Measurements from ENCODE around the gene ARIH1. TPM values are rescaled to one million over a fixed set of nuclear protein-coding genes. Genes with fewer than 3 reads are reported as not detected.
A peak's percentile ranks its signal among the peaks of the same experiment; 100 is the strongest.
"Not testable (repeated sequence)": the region's sequence is repeated elsewhere in the genome, so short reads cannot be mapped to it uniquely, and the experiment has no call there.

Gene ARIH1
- total RNA-seq, 1 experiment from 2014 or later = 192 TPM

DNA sequence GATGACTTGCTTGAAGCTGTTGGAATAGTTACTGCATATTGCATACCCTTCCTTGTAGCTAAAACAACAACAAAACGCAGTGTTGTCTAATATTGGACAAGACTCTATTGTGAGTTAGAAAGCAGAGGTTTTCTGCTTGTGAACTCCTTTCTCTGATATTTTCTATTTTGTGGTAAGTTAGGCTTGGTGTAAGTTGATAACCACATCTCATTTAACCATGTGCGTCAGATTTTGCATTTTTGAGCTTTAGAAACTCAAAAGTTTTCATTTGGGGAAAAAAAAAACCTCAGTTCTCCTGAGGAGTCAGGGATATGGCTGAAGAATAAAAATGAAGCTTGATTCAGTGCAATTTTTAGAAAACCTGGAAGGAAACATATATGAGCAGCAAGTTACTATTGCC lies 1.5 kb downstream of the ARIH1 start:
- peak overlapping the region; percentile 84 for H3K4me3 ChIP-seq (ENCODE audit: low read depth in 2 of 2, low read length in 2 of 2)
- TF ChIP-seq, protein P1, sequence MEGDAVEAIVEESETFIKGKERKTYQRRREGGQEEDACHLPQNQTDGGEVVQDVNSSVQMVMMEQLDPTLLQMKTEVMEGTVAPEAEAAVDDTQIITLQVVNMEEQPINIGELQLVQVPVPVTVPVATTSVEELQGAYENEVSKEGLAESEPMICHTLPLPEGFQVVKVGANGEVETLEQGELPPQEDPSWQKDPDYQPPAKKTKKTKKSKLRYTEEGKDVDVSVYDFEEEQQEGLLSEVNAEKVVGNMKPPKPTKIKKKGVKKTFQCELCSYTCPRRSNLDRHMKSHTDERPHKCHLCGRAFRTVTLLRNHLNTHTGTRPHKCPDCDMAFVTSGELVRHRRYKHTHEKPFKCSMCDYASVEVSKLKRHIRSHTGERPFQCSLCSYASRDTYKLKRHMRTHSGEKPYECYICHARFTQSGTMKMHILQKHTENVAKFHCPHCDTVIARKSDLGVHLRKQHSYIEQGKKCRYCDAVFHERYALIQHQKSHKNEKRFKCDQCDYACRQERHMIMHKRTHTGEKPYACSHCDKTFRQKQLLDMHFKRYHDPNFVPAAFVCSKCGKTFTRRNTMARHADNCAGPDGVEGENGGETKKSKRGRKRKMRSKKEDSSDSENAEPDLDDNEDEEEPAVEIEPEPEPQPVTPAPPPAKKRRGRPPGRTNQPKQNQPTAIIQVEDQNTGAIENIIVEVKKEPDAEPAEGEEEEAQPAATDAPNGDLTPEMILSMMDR (IDR thresholded peaks at IDR 0.05) = no peak
- TF ChIP-seq POLR2AphosphoS5 (IDR thresholded peaks at IDR 0.05; ENCODE audit: low read depth, low read length) = no peak
- TF ChIP-seq SIN3A (IDR thresholded peaks at IDR 0.05; ENCODE audit: borderline replicate concordance, insufficient read depth, low read depth, low read length) = no peak
- no peak for TF ChIP-seq TCF7L2 (IDR thresholded peaks at IDR 0.05; ENCODE audit: low read depth, low read length)
- TF ChIP-seq, protein P2, sequence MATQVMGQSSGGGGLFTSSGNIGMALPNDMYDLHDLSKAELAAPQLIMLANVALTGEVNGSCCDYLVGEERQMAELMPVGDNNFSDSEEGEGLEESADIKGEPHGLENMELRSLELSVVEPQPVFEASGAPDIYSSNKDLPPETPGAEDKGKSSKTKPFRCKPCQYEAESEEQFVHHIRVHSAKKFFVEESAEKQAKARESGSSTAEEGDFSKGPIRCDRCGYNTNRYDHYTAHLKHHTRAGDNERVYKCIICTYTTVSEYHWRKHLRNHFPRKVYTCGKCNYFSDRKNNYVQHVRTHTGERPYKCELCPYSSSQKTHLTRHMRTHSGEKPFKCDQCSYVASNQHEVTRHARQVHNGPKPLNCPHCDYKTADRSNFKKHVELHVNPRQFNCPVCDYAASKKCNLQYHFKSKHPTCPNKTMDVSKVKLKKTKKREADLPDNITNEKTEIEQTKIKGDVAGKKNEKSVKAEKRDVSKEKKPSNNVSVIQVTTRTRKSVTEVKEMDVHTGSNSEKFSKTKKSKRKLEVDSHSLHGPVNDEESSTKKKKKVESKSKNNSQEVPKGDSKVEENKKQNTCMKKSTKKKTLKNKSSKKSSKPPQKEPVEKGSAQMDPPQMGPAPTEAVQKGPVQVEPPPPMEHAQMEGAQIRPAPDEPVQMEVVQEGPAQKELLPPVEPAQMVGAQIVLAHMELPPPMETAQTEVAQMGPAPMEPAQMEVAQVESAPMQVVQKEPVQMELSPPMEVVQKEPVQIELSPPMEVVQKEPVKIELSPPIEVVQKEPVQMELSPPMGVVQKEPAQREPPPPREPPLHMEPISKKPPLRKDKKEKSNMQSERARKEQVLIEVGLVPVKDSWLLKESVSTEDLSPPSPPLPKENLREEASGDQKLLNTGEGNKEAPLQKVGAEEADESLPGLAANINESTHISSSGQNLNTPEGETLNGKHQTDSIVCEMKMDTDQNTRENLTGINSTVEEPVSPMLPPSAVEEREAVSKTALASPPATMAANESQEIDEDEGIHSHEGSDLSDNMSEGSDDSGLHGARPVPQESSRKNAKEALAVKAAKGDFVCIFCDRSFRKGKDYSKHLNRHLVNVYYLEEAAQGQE (IDR thresholded peaks at IDR 0.05; ENCODE audit: insufficient read depth in 1 of 2, low read depth in 2 of 2, low read length in 1 of 2) = no peak
- intact Hi-C loops (cut with micrococcal nuclease; ENCODE audit: unreplicated experiment) (loop anchor here (10.0 kb wide), 1 partner anchor 101 kb away; the partner anchor contains the start of gene HEXA), in situ Hi-C loops (cut with HindIII; ENCODE audit: low pct_unique_long_range_greater_than_20kb, low sequenced_read_pairs) (no loop called here)
- ATAC-seq = no peak
- no peaks in the 10 kb centered on the region for H3K27me3 ChIP-seq (ENCODE audit: control insufficient read depth, insufficient read depth, low read length)
- TSS peak; percentile 63 for BruUV-seq (replicated peaks)
- ChIA-PET POLR2A (no interaction called here), CTCF (no interaction called here)
- no peaks in the 10 kb centered on the region for H3K9me3 ChIP-seq (ENCODE audit: control insufficient read depth, insufficient read depth, low read depth, low read length)
- peaks cover 11% of the 10 kb centered on the region; the same call in 1 of the 2 replicates for H3K36me3 ChIP-seq (ENCODE audit: control insufficient read depth, insufficient read depth, low read length)
- H3K4me1 ChIP-seq (ENCODE audit: control insufficient read depth, insufficient read depth, low read length) = peaks cover 12% of the 10 kb centered on the region
- H3K27ac ChIP-seq (ENCODE audit: low read length) = peak overlapping the region; percentile 90
- no peak for DNase-seq (ENCODE audit: low read depth, low spot score)

DNA sequence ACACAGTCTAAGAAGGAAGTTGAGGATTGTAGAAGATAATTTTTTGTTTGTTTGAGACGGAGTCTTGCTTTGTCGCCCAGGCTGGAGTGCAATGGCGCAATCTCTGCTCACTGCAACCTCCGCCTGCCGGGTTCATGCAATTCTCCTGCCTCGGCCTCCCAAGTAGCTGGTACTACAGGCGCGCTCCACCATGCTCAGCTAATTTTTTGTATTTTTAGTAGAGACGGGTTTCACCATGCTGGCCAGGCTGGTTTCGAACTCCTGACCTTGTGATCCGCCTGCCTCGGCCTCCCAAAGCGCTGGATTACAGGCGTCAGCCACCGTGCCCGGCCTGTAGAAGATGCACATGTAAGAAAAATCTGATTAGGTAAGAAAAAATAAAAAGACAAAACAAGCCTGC lies 2.2 kb downstream of the ARIH1 start:
- H3K27me3 ChIP-seq (ENCODE audit: control insufficient read depth, insufficient read depth, low read length); ATAC-seq; H3K9me3 ChIP-seq (ENCODE audit: control insufficient read depth, insufficient read depth, low read depth, low read length); in situ Hi-C loops (cut with HindIII; ENCODE audit: low pct_unique_long_range_greater_than_20kb, low sequenced_read_pairs); CTCF ChIA-PET; DNase-seq (ENCODE audit: low read depth, low spot score); POLR2A ChIA-PET; BruUV-seq (replicated peaks): not testable (repeated sequence)
- peak overlapping the region; percentile 84 for H3K4me3 ChIP-seq (ENCODE audit: low read depth in 2 of 2, low read length in 2 of 2)
- peak overlapping the region; percentile 90; the same call in 1 of the 2 replicates for H3K27ac ChIP-seq (ENCODE audit: low read length)
- intact Hi-C loops (cut with micrococcal nuclease; ENCODE audit: unreplicated experiment) = loop anchor here (10.0 kb wide), 1 partner anchor 102 kb away; the partner anchor contains the start of gene HEXA
- H3K4me1 ChIP-seq (ENCODE audit: control insufficient read depth, insufficient read depth, low read length) = peaks cover 12% of the 10 kb centered on the region
- peaks cover 11% of the 10 kb centered on the region; the same call in 1 of the 2 replicates for H3K36me3 ChIP-seq (ENCODE audit: control insufficient read depth, insufficient read depth, low read length)

DNA sequence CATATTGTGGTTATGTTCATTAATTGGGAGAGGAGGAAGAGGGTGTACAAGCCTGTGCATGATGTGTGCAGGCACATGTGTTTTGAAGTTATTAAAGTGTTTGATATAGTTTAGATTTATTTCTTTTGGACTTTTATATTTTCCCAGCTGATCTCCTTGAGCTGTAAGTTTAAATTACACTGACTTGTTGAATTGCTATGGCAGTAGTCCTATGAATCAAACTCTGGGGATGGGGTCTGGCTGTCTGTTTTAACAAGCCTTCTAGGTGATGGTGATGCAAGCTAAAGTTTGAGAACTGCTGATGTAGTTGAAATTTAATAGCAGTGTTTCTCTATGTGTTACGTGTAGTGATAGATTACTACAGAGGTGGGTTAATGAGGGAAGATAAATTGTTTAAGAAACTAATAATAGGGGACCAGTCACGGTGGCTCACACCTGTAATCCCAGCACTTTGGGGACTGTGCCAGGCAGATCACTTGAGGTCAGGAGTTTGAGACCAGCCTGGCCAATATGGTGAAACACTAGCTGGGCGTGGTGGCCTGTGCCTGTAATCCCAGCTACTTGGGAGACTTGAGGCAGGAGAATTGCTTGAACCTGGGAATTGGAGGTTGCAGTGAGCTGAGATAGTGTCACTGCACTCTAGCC lies 7.0 kb downstream of the ARIH1 start:
- Histone ChIP-seq H3K36me3 (ENCODE audit: control insufficient read depth, insufficient read depth, low read length) (peaks cover 11% of the 10 kb centered on the region; the same call in 1 of the 2 replicates), H3K4me1 (ENCODE audit: control insufficient read depth, insufficient read depth, low read length) (peaks cover 6% of the 10 kb centered on the region; the same call in 1 of the 2 replicates), H3K27ac (ENCODE audit: low read length) (no peak overlapping the region), H3K9me3 (ENCODE audit: control insufficient read depth, insufficient read depth, low read depth, low read length) (no peaks in the 10 kb centered on the region), H3K4me3 (ENCODE audit: low read depth in 2 of 2, low read length in 2 of 2) (no peak overlapping the region), H3K27me3 (ENCODE audit: control insufficient read depth, insufficient read depth, low read length) (no peaks in the 10 kb centered on the region)
- TF ChIP-seq, protein P2 (IDR thresholded peaks at IDR 0.05; ENCODE audit: insufficient read depth in 1 of 2, low read depth in 2 of 2, low read length in 1 of 2) = no peak
- TF ChIP-seq SIN3A (IDR thresholded peaks at IDR 0.05; ENCODE audit: borderline replicate concordance, insufficient read depth, low read depth, low read length) = no peak
- TF ChIP-seq, protein P1 (IDR thresholded peaks at IDR 0.05) = no peak
- TF ChIP-seq POLR2AphosphoS5 (IDR thresholded peaks at IDR 0.05; ENCODE audit: low read depth, low read length) = no peak
- DNase-seq (ENCODE audit: low read depth, low spot score) (no peak), ATAC-seq (no peak)
- ChIA-PET POLR2A (no interaction called here), CTCF (no interaction called here)
- intact Hi-C loops (cut with micrococcal nuclease; ENCODE audit: unreplicated experiment) = no loop called here
- BruUV-seq (replicated peaks) = no TSS peak
- in situ Hi-C loops (cut with HindIII; ENCODE audit: low pct_unique_long_range_greater_than_20kb, low sequenced_read_pairs) = loop anchor here (10.0 kb wide), 1 partner anchor 54 kb away; no protein-coding TSS in a partner anchor

All from Panc1 (cell line).